GM13976 (cell line): ENCODE results near the gene SMIM26.

Source experiments
- DNase-seq: peaks from one replicate; pipeline ENCODE4 v3.0.0; 2012; ENCODE audit warnings: low spot score
- CTCF ChIP-seq: IDR thresholded peaks from 2 replicates; pipeline ENCODE4 v1.5.1; 2012; ENCODE audit warnings: borderline replicate concordance, mild to moderate bottlenecking; ENCODE audit not compliant: insufficient read depth; ENCODE audit errors: extremely low read depth, missing control alignments, control extremely low read depth
- in situ Hi-C: fragments of 300-500 bp; cut with MboI; formaldehyde crosslinking; loops from one replicate; pipeline ENCODE4 v1.12.0; 2022; ENCODE audit warnings: low sequenced_read_pairs, mixed read lengths, inconsistent platforms; ENCODE audit not compliant: unreplicated experiment

The SMIM26 gene

GRCh38 chr20:18571578-18571977, 4.3 kb downstream of the SMIM26 start:
- in situ Hi-C loops, result no loop called here
- DNase-seq, result no peak

GRCh38 chr20:18577942-18578341, 10.7 kb downstream of the SMIM26 start:
- in situ Hi-C loops, result no loop called here
- no peak for DNase-seq
- TF ChIP-seq CTCF, result no peak

More at GRCh38 chr20:18571578-18571977, 4.3 kb downstream of the SMIM26 start:
- no peak for TF ChIP-seq CTCF

GRCh38 chr20:18578581-18578980, 11.3 kb downstream of the SMIM26 start:
- TF ChIP-seq CTCF, result no peak
- in situ Hi-C loops, result no loop called here
- no peak for DNase-seq

GRCh38 chr20:18580012-18580411, 12.8 kb downstream of the SMIM26 start:
- TF ChIP-seq CTCF, result no peak
- in situ Hi-C loops, result no loop called here

GRCh38 chr20:18585134-18585533, 17.9 kb downstream of the SMIM26 start:
- in situ Hi-C loops, result no loop called here
- DNase-seq, result no peak
- TF ChIP-seq CTCF, result no peak

More at GRCh38 chr20:18580012-18580411, 12.8 kb downstream of the SMIM26 start:
- no peak for DNase-seq

GRCh38 chr20:18587665-18588573, 20.7 kb downstream of the SMIM26 start, which contains the start of gene DTD1:
Gene DTD1, plus strand, starts transcription at chr20:18588054. Its CDS starts 19 bp downstream, at chr20:18588073.
- peak; percentile 75 for TF ChIP-seq CTCF
- peak; percentile 95 for DNase-seq
- in situ Hi-C loops, result no loop called here
